MG63 (cell line): Measurements from ENCODE around the gene RNF167. TPM values are rescaled to one million over a fixed set of nuclear protein-coding genes. Genes with fewer than 3 reads are reported as not detected.

Experiments used
- DNase-seq: peaks from one replicate; pipeline ENCODE4 v3.0.0-alpha.2; 2020
- H3K27me3 ChIP-seq: fragments of 250-450 bp; sonication (Bioruptor Pico); 2 replicates; pipeline ENCODE4 v1.5.1; 2020; ENCODE audit warnings: mild to moderate bottlenecking, moderate library complexity
- H3K36me3 ChIP-seq: fragments of 250-450 bp; sonication (Bioruptor Pico); 2 replicates; pipeline ENCODE4 v1.5.1; 2020; ENCODE audit warnings: mild to moderate bottlenecking, moderate library complexity
- H3K4me3 ChIP-seq: fragments of 250-450 bp; sonication (Bioruptor Pico); 2 replicates; pipeline ENCODE4 v1.5.1; 2020; ENCODE audit warnings: mild to moderate bottlenecking, moderate library complexity
- H3K9me3 ChIP-seq: fragments of 250-450 bp; sonication (Bioruptor Pico); 2 replicates; pipeline ENCODE4 v1.5.1; 2020; ENCODE audit warnings: mild to moderate bottlenecking, moderate library complexity
- total RNA-seq: library from RNA; depleted of rRNA; stranded (reverse); fragments of >200 nt; shearing (Covaris generic); gene quantifications from 2 replicates; pipeline ENCODE4 v1.2.3, GENCODE V29; 2014; ENCODE audit warnings: low replicate concordance

RNF167 gene
- total RNA-seq, 1 experiment from 2014 or later: 29.9 TPM

DNA sequence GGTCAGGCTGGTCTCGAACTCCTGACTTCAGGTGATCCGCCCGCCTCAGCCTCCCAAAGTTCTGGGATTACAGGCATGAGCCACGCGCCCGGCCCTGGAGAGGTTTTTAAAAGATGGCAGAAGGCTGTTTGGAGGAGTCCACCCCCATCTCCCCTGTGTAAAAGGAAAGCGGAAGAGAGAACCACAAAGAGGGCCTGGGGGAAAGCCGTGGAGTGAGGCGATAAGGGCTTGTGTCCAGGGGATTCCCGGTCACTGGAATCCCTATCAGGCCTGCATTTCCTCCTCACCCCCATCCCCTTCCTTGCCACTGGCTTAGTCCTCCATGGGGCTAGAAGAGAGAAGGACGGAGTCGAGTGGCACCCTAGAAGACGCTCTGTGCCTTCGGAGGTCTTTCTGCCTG lies 8.1 kb upstream of the RNF167 start, which contains the start of gene GP1BA:
GP1BA (plus strand) TSS at position 315 of the 400 bp plus-strand sequence. CDS start 328 bp downstream, outside the sequence.
- Histone ChIP-seq H3K4me3 (no peak within 1 kb of the TSS), H3K9me3 (no peaks in the 10 kb centered on the region), H3K36me3 (no peaks in the 10 kb centered on the region; the same call in 1 of the 2 replicates), H3K27me3 (no peaks in the 10 kb centered on the region)
- no peak for DNase-seq

DNA sequence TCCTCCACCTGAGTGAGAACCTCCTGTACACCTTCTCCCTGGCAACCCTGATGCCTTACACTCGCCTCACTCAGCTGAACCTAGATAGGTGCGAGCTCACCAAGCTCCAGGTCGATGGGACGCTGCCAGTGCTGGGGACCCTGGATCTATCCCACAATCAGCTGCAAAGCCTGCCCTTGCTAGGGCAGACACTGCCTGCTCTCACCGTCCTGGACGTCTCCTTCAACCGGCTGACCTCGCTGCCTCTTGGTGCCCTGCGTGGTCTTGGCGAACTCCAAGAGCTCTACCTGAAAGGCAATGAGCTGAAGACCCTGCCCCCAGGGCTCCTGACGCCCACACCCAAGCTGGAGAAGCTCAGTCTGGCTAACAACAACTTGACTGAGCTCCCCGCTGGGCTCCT lies 7.3 kb upstream of the RNF167 start:
- no peak for DNase-seq
- Histone ChIP-seq H3K4me3 (no peak overlapping the region), H3K27me3 (no peaks in the 10 kb centered on the region), H3K36me3 (peaks cover 4% of the 10 kb centered on the region), H3K9me3 (no peaks in the 10 kb centered on the region)

GRCh38 chr17:4933646-4934045 lies 6.4 kb upstream of the RNF167 start:
- no peaks in the 10 kb centered on the region for H3K9me3 ChIP-seq
- H3K36me3 ChIP-seq: peaks cover 4% of the 10 kb centered on the region
- no peak for DNase-seq
- no peaks in the 10 kb centered on the region for H3K27me3 ChIP-seq
- H3K4me3 ChIP-seq: no peak overlapping the region

- H3K4me3 ChIP-seq: no peak overlapping the region
Measured at GRCh38 chr17:4934173-4934979, 5.7 kb upstream of the RNF167 start.

GRCh38 chr17:4935650-4936049 lies 4.4 kb upstream of the RNF167 start:
- no peak for DNase-seq
- Histone ChIP-seq H3K36me3 (peaks cover 4% of the 10 kb centered on the region), H3K4me3 (no peak overlapping the region), H3K27me3 (no peaks in the 10 kb centered on the region), H3K9me3 (no peaks in the 10 kb centered on the region)

More at GRCh38 chr17:4934173-4934979, 5.7 kb upstream of the RNF167 start:
- Histone ChIP-seq H3K9me3 (no peaks in the 10 kb centered on the region), H3K27me3 (no peaks in the 10 kb centered on the region), H3K36me3 (peaks cover 4% of the 10 kb centered on the region)
- no peak for DNase-seq

DNA sequence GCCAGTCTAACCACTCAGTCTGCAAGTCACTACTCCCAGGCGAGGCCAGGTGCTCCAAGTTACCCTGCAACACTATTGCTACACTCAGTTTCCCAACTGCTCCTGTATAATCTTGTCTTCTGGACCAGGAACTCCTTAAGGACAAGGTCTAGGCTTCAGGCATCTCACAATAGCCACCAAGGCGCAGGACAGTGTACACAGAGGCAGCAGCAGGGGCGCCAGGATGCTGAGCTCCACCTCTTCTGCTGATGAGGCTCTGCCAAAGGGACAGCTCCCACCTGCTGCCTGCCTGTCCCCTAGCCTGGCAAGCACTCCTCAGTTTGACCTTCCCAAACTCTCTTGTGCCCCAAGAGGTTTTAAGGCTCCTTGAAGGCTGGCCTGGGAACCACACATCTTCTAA lies 3.6 kb upstream of the RNF167 start:
- Histone ChIP-seq H3K36me3 (peaks cover 4% of the 10 kb centered on the region), H3K9me3 (no peaks in the 10 kb centered on the region), H3K4me3 (no peak overlapping the region), H3K27me3 (no peaks in the 10 kb centered on the region)
- DNase-seq: no peak

- Histone ChIP-seq H3K36me3 (peaks cover 7% of the 10 kb centered on the region), H3K9me3 (no peaks in the 10 kb centered on the region), H3K27me3 (no peaks in the 10 kb centered on the region), H3K4me3 (no peak overlapping the region)
- DNase-seq: no peak
Measured at GRCh38 chr17:4937553-4937952, 2.5 kb upstream of the RNF167 start.

GRCh38 chr17:4938069-4938491 lies 2.0 kb upstream of the RNF167 start:
- H3K36me3 ChIP-seq: peaks cover 8% of the 10 kb centered on the region
- DNase-seq: no peak
- no peaks in the 10 kb centered on the region for H3K9me3 ChIP-seq
- no peak overlapping the region for H3K4me3 ChIP-seq
- H3K27me3 ChIP-seq: no peaks in the 10 kb centered on the region

- no peaks in the 10 kb centered on the region for H3K27me3 ChIP-seq
- DNase-seq: no peak
- H3K4me3 ChIP-seq: peak overlapping the region; percentile 70
- no peaks in the 10 kb centered on the region for H3K9me3 ChIP-seq
- H3K36me3 ChIP-seq: peaks cover 17% of the 10 kb centered on the region
Measured at GRCh38 chr17:4938688-4939545, 1.2 kb upstream of the RNF167 start.

- DNase-seq: no peak
- Histone ChIP-seq H3K36me3 (peaks cover 22% of the 10 kb centered on the region), H3K27me3 (no peaks in the 10 kb centered on the region), H3K9me3 (no peaks in the 10 kb centered on the region), H3K4me3 (peak overlapping the region; percentile 70)
Measured at GRCh38 chr17:4939546-4939795, 597 bp upstream of the RNF167 start.

DNA sequence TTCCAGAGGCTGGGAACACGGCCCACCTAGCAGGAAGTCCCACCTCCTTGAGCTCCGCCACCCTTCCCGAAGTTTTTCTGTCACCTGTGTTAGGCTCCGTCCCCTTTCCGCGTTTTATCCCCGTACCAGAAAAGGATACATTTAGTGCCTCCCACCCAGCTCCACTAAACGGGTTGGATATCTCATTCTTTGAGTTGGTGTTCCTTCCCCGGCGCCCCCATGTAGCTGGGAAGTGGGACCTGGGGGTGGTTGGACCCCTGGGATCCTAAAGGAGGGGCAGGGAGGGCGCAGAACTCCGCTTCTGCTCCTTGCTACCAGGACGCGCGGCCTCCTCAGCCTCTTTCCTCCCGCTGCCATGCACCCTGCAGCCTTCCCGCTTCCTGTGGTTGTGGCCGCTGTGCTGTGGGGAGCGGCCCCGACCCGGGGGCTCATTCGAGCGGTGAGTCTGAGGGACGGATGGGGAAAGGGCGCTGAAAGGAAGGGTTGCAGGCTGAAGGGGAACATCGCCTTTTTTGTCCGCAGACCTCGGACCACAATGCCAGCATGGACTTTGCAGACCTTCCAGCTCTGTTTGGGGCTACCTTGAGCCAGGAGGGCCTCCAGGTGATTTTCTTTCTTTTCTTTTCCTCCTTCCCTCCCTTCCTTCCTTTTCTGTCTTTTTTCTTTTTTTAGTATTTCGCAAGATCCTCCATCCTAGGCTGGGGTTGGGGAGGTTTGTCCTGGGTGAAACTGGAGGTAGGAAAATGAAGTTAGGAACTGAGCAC lies 669 bp downstream of the RNF167 start:
- no peaks in the 10 kb centered on the region for H3K27me3 ChIP-seq
- H3K9me3 ChIP-seq: no peaks in the 10 kb centered on the region
- peak overlapping the region; percentile 70 for H3K4me3 ChIP-seq
- peaks cover 35% of the 10 kb centered on the region for H3K36me3 ChIP-seq
- no peak for DNase-seq

DNA sequence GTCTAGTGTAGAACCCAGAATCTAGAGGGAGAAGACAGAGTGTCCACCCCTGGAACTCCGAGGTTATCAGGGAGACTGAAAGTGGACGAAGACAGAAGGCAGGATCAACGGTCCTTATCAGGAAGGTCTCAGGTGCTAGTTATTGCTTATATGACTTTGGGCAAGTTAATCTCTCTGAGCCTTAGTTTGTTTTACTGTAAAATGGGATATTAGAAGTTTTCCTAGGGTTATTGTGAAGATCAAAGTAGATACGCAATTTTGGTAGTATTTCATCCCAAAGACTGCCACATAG lies 1.2 kb downstream of the RNF167 start:
- no peak for DNase-seq
- Histone ChIP-seq H3K4me3 (peak overlapping the region; percentile 70), H3K27me3 (no peaks in the 10 kb centered on the region), H3K36me3 (peaks cover 40% of the 10 kb centered on the region), H3K9me3 (no peaks in the 10 kb centered on the region)

DNA sequence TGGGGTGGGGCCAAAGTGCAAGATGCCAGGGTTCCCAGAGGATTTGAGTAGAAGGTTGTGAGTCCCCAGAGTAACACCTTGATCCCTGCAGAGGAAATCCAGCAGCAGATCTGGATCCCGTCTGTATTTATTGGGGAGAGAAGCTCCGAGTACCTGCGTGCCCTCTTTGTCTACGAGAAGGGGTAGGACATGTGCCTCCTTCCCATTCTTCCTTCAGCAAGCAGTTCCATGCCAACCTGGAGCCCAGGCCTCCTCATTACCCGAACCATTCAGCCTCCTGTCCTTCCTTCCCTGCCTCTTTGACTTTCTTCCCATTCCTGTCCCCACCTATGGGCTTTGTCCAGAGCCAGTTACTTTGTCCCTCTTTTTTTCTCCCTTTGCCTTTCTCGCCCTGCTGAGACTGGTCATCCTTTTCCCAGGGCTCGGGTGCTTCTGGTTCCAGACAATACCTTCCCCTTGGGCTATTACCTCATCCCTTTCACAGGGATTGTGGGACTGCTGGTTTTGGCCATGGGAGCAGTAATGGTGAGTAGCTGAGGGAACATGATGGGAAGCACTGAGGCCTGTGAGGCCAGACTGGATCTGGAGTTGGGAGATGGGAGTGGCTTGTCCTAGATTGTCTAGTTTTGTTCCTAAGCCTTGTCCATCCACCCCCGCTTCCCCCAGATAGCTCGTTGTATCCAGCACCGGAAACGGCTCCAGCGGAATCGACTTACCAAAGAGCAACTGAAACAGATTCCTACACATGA lies 2.9 kb downstream of the RNF167 start:
- no peaks in the 10 kb centered on the region for H3K9me3 ChIP-seq
- no peaks in the 10 kb centered on the region for H3K27me3 ChIP-seq
- DNase-seq: no peak
- peaks cover 51% of the 10 kb centered on the region for H3K36me3 ChIP-seq
- no peak overlapping the region for H3K4me3 ChIP-seq

DNA sequence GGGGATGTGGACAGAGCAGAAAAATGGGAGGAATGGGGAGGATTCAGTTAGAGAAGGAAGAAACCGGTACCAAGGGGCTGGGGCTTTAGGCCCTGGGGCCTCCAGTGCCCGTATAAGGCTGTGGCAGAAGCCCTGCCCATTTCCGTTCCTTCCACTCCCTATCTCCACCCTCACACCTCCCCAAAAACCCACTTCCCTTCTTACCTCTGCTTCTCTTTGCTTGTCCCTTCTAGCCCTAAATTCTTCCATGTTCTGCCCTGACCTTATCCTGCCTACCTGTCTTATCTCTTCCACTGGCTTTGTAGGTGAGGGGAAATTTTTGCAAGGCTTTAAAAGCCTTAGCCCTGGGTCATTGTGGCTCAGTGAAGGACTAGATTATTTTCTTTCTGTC lies 4.1 kb downstream of the RNF167 start:
- peaks cover 54% of the 10 kb centered on the region for H3K36me3 ChIP-seq
- H3K9me3 ChIP-seq: no peaks in the 10 kb centered on the region
- H3K27me3 ChIP-seq: no peaks in the 10 kb centered on the region
- no peak overlapping the region for H3K4me3 ChIP-seq
- no peak for DNase-seq

- no peak for DNase-seq
- Histone ChIP-seq H3K4me3 (no peak overlapping the region), H3K36me3 (peaks cover 54% of the 10 kb centered on the region), H3K9me3 (no peaks in the 10 kb centered on the region), H3K27me3 (no peaks in the 10 kb centered on the region)
Measured at GRCh38 chr17:4944554-4945175, 4.6 kb downstream of the RNF167 start.
